Hepatic stellate cell (primary cell): ENCODE data around the gene TMEM273.

Experiments used
- DNase-seq: peaks from one replicate; pipeline ENCODE4 v3.0.0; 2011; ENCODE audit warnings: low spot score

Gene TMEM273

GRCh38 chr10:49115015-49115795 lies 73.0 kb downstream of the TMEM273 start, which contains the start of gene VSTM4:
Gene VSTM4 (minus strand): TSS chr10:49115522. CDS start chr10:49115485, 37 bp downstream.
- DNase-seq, result peak; percentile 49

- no peak for DNase-seq
Observed at GRCh38 chr10:49114718-49115014, 73.5 kb downstream of the TMEM273 start.

- no peak for DNase-seq
Observed at GRCh38 chr10:49113741-49114141, 74.5 kb downstream of the TMEM273 start.

GRCh38 chr10:49112851-49113250 lies 75.3 kb downstream of the TMEM273 start:
- no peak for DNase-seq

GRCh38 chr10:49112098-49112497 lies 76.1 kb downstream of the TMEM273 start:
- DNase-seq, result no peak

- no peak for DNase-seq
Observed at GRCh38 chr10:49111320-49111698, 76.9 kb downstream of the TMEM273 start.

- DNase-seq, result no peak
Observed at GRCh38 chr10:49110684-49111319, 77.4 kb downstream of the TMEM273 start.

GRCh38 chr10:49109669-49110340 lies 78.4 kb downstream of the TMEM273 start:
- DNase-seq, result peak; percentile 27

GRCh38 chr10:49108656-49109055 lies 79.5 kb downstream of the TMEM273 start:
- no peak for DNase-seq

- DNase-seq, result no peak
Observed at GRCh38 chr10:49107887-49108267, 80.3 kb downstream of the TMEM273 start.

- no peak for DNase-seq
Observed at GRCh38 chr10:49107111-49107886, 80.9 kb downstream of the TMEM273 start.

- no peak for DNase-seq
Observed at GRCh38 chr10:49106451-49106850, 81.7 kb downstream of the TMEM273 start.

- no peak for DNase-seq
Observed at GRCh38 chr10:49105076-49105475, 83.1 kb downstream of the TMEM273 start.
